ENCODE results near the gene PPP2R2C.

PPP2R2C gene

GRCh38 chr4:6375620-6376295, 96.7 kb downstream of the PPP2R2C start:
- DNase-seq = no peak

- DNase-seq = no peak
Measured at GRCh38 chr4:6374575-6374974, 97.8 kb downstream of the PPP2R2C start.

- DNase-seq = no peak
Measured at GRCh38 chr4:6373541-6374410, 98.6 kb downstream of the PPP2R2C start.

GRCh38 chr4:6372649-6373525, 99.5 kb downstream of the PPP2R2C start:
- DNase-seq = peak; percentile 20

GRCh38 chr4:6371812-6372211, 100.6 kb downstream of the PPP2R2C start:
- DNase-seq = no peak

- no peak for DNase-seq
Measured at GRCh38 chr4:6371271-6371670, 101.1 kb downstream of the PPP2R2C start.

- no peak for DNase-seq
Measured at GRCh38 chr4:6369924-6370645, 102.3 kb downstream of the PPP2R2C start.

- no peak for DNase-seq
Measured at GRCh38 chr4:6369511-6369910, 102.9 kb downstream of the PPP2R2C start.

GRCh38 chr4:6369035-6369434, 103.4 kb downstream of the PPP2R2C start:
- no peak for DNase-seq

- DNase-seq = no peak
Measured at GRCh38 chr4:6368601-6369000, 103.8 kb downstream of the PPP2R2C start.

- DNase-seq = no peak
Measured at GRCh38 chr4:6368096-6368495, 104.3 kb downstream of the PPP2R2C start.

GRCh38 chr4:6367371-6367851, 105.0 kb downstream of the PPP2R2C start:
- DNase-seq = peak; percentile 21

GRCh38 chr4:6366581-6366980, 105.8 kb downstream of the PPP2R2C start:
- no peak for DNase-seq

- no peak for DNase-seq
Measured at GRCh38 chr4:6365545-6366086, 106.8 kb downstream of the PPP2R2C start.

GRCh38 chr4:6364581-6364980, 107.8 kb downstream of the PPP2R2C start:
- no peak for DNase-seq

GRCh38 chr4:6364146-6364545, 108.3 kb downstream of the PPP2R2C start:
- DNase-seq = no peak

- DNase-seq = no peak
Measured at GRCh38 chr4:6362896-6363295, 109.5 kb downstream of the PPP2R2C start.

GRCh38 chr4:6362243-6362885, 110.0 kb downstream of the PPP2R2C start:
- DNase-seq = no peak

- DNase-seq = no peak
Measured at GRCh38 chr4:6361076-6361784, 111.2 kb downstream of the PPP2R2C start.

GRCh38 chr4:6360385-6360784, 112.0 kb downstream of the PPP2R2C start:
- peak; percentile 43 for DNase-seq
